Measurements from ENCODE around the gene TBC1D9B.

TBC1D9B gene

GRCh38 chr5:179819296-179820126 lies 88.2 kb downstream of the TBC1D9B start:
- Histone ChIP-seq H3K4ac (ENCODE audit: low read depth in 1 of 2, low read length in 2 of 2) (peak overlapping the region; percentile 90 to 100), H3K4me1 (ENCODE audit: control insufficient read depth, insufficient read depth, low read depth, low read length) (peaks cover 56% of the 10 kb centered on the region), H2BK15ac (ENCODE audit: low read depth, poor library complexity, severe bottlenecking) (peak overlapping the region; percentile 95), H3K9me3 (ENCODE audit: control insufficient read depth, low read length) (no peaks in the 10 kb centered on the region), H3K36me3 (ENCODE audit: control insufficient read depth in 1 of 2, insufficient read depth in 2 of 2, low read depth in 1 of 2, low read length in 2 of 2) (peaks cover 29 to 32% of the 10 kb centered on the region in 2 experiments), H4K8ac (ENCODE audit: low read length) (peak overlapping the region; percentile 98), H4K91ac (ENCODE audit: low read length) (peak overlapping the region; percentile 100), H2AK5ac (ENCODE audit: low read length, severe bottlenecking) (peak overlapping the region; percentile 94), H2BK12ac (ENCODE audit: low read length in 2 of 2) (peak overlapping the region; percentile 98 to 99), H3K4me2 (ENCODE audit: low read length, poor library complexity, severe bottlenecking) (no peak overlapping the region), H3K27ac (ENCODE audit: low read length, poor library complexity, severe bottlenecking) (peak overlapping the region; percentile 96), H3K23ac (ENCODE audit: low read length in 2 of 2) (peak overlapping the region in 1 of 2 experiments; percentile 81), H3K27me3 (ENCODE audit: control insufficient read depth in 1 of 2, insufficient read depth in 1 of 2, low read length in 2 of 2) (no peaks in the 10 kb centered on the region), H3K18ac (ENCODE audit: low read depth in 1 of 2, low read length in 2 of 2) (peak overlapping the region; percentile 98 to 100), H3K9ac (ENCODE audit: low read length) (peak overlapping the region; percentile 96), H2BK120ac (ENCODE audit: low read depth, low read length) (peak overlapping the region; percentile 99), H2AFZ (ENCODE audit: low read depth, low read length) (no peak overlapping the region), H3K79me1 (replicated peaks; ENCODE audit: low read length, poor library complexity, severe bottlenecking) (peaks cover 20% of the 10 kb centered on the region), H2BK5ac (ENCODE audit: low read depth, low read length, poor library complexity, severe bottlenecking) (peak overlapping the region; percentile 93), H3K14ac (ENCODE audit: low read length in 2 of 2) (peak overlapping the region; percentile 89 to 99), H3K4me3 (ENCODE audit: insufficient read depth in 1 of 2, low read depth in 1 of 2, low read length in 2 of 2) (peak overlapping the region in 1 of 2 experiments; percentile 95)
- WGBS, result 30% methylated on average over 22 of the region's 26 CpGs
- DNase-seq, result peak; percentile 88

GRCh38 chr5:179818746-179819295 lies 88.9 kb downstream of the TBC1D9B start:
- Histone ChIP-seq H3K4ac (ENCODE audit: low read depth in 1 of 2, low read length in 2 of 2) (peak overlapping the region; percentile 90 to 99), H3K4me1 (ENCODE audit: control insufficient read depth, insufficient read depth, low read depth, low read length) (peaks cover 49% of the 10 kb centered on the region), H2AFZ (ENCODE audit: low read depth, low read length) (no peak overlapping the region), H3K9ac (ENCODE audit: low read length) (peak overlapping the region; percentile 96), H3K9me3 (ENCODE audit: control insufficient read depth, low read length) (no peaks in the 10 kb centered on the region), H3K18ac (ENCODE audit: low read depth in 1 of 2, low read length in 2 of 2) (peak overlapping the region; percentile 100), H4K8ac (ENCODE audit: low read length) (peak overlapping the region; percentile 99), H3K4me3 (ENCODE audit: insufficient read depth in 1 of 2, low read depth in 1 of 2, low read length in 2 of 2) (peak overlapping the region in 1 of 2 experiments; percentile 67), H3K79me1 (replicated peaks; ENCODE audit: low read length, poor library complexity, severe bottlenecking) (peaks cover 20% of the 10 kb centered on the region), H4K91ac (ENCODE audit: low read length) (peak overlapping the region; percentile 100), H3K36me3 (ENCODE audit: control insufficient read depth in 1 of 2, insufficient read depth in 2 of 2, low read depth in 1 of 2, low read length in 2 of 2) (peaks cover 23 to 31% of the 10 kb centered on the region in 2 experiments), H2BK15ac (ENCODE audit: low read depth, poor library complexity, severe bottlenecking) (peak overlapping the region; percentile 99), H3K27ac (ENCODE audit: low read length, poor library complexity, severe bottlenecking) (peak overlapping the region; percentile 96), H2BK120ac (ENCODE audit: low read depth, low read length) (peak overlapping the region; percentile 99), H3K23ac (ENCODE audit: low read length in 2 of 2) (no peak overlapping the region), H3K4me2 (ENCODE audit: low read length, poor library complexity, severe bottlenecking) (peak overlapping the region; percentile 53), H3K14ac (ENCODE audit: low read length in 2 of 2) (peak overlapping the region in 1 of 2 experiments; percentile 91), H3K27me3 (ENCODE audit: control insufficient read depth in 1 of 2, insufficient read depth in 1 of 2, low read length in 2 of 2) (no peaks in the 10 kb centered on the region), H2BK5ac (ENCODE audit: low read depth, low read length, poor library complexity, severe bottlenecking) (peak overlapping the region; percentile 85), H2BK12ac (ENCODE audit: low read length in 2 of 2) (peak overlapping the region; percentile 100), H2AK5ac (ENCODE audit: low read length, severe bottlenecking) (peak overlapping the region; percentile 73)
- WGBS, result 1% methylated on average over 30 of the region's 35 CpGs
- peak; percentile 97 for DNase-seq

DNA sequence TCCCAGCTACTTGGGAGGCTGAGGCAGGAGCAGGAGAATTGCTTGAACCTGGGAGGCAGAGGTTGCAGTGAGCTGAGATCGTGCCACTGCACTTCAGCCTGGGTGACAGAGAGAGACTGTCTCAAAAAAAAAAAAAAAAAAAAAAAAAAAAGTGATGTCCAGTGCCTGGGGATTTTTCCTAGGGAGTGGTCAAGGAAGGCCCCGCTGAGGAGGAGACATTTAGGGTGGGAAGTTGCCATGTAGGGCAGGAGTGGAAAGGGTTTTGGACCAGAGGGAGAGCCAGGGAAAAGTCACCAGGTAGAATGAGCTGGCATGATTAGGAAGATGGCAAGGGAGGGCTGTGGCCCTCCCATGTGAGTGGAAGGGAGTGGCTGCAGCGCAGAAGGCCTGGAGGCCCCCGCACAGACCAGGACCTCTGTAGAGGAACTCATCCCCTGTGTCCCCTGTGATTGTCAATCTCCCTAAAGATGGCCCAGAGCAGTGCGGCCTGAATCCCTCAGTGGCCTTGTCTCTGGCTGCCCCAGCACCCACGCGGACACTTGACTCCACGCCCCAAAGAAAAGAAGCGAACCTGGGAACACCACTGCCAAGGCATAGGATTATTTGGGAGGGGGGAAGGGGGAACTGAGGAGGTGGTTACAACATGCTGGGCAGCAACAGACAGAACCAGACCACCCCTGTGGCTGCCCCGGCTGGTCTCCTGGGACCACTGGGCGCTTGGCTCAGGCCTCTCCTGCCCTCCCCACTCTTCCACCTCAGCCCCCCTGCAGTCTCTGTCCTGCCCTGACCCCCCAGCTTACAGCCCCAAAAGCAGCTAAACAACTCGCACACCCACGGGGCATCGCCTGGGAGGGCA lies 89.6 kb downstream of the TBC1D9B start:
- H3K14ac ChIP-seq (ENCODE audit: low read length in 2 of 2), result peak overlapping the region in 1 of 2 experiments; percentile 91
- peak overlapping the region; percentile 100 for H2BK12ac ChIP-seq (ENCODE audit: low read length in 2 of 2)
- H2BK120ac ChIP-seq (ENCODE audit: low read depth, low read length), result peak overlapping the region; percentile 99
- peak overlapping the region; percentile 99 for H4K8ac ChIP-seq (ENCODE audit: low read length)
- peak; percentile 43 for DNase-seq
- peaks cover 25% of the 10 kb centered on the region for H3K79me1 ChIP-seq (replicated peaks; ENCODE audit: low read length, poor library complexity, severe bottlenecking)
- H3K4me2 ChIP-seq (ENCODE audit: low read length, poor library complexity, severe bottlenecking), result peak overlapping the region; percentile 53
- H2BK5ac ChIP-seq (ENCODE audit: low read depth, low read length, poor library complexity, severe bottlenecking), result peak overlapping the region; percentile 85
- peak overlapping the region; percentile 67 for H3K27ac ChIP-seq (ENCODE audit: low read length, poor library complexity, severe bottlenecking)
- H3K4me3 ChIP-seq (ENCODE audit: insufficient read depth in 1 of 2, low read depth in 1 of 2, low read length in 2 of 2), result peak overlapping the region in 1 of 2 experiments; percentile 67
- peak overlapping the region; percentile 96 for H3K9ac ChIP-seq (ENCODE audit: low read length)
- WGBS, result 66% methylated on average over 14 of the region's 14 CpGs
- peak overlapping the region; percentile 100 for H4K91ac ChIP-seq (ENCODE audit: low read length)
- peak overlapping the region; percentile 97 to 100 for H3K18ac ChIP-seq (ENCODE audit: low read depth in 1 of 2, low read length in 2 of 2)
- peaks cover 43% of the 10 kb centered on the region for H3K4me1 ChIP-seq (ENCODE audit: control insufficient read depth, insufficient read depth, low read depth, low read length)
- peak overlapping the region in 1 of 2 experiments; percentile 48 for H3K23ac ChIP-seq (ENCODE audit: low read length in 2 of 2)
- no peaks in the 10 kb centered on the region for H3K9me3 ChIP-seq (ENCODE audit: control insufficient read depth, low read length)
- H2BK15ac ChIP-seq (ENCODE audit: low read depth, poor library complexity, severe bottlenecking), result peak overlapping the region; percentile 99
- peak overlapping the region; percentile 73 for H2AK5ac ChIP-seq (ENCODE audit: low read length, severe bottlenecking)
- H2AFZ ChIP-seq (ENCODE audit: low read depth, low read length), result no peak overlapping the region
- peaks cover 19 to 30% of the 10 kb centered on the region in 2 experiments for H3K36me3 ChIP-seq (ENCODE audit: control insufficient read depth in 1 of 2, insufficient read depth in 2 of 2, low read depth in 1 of 2, low read length in 2 of 2)
- H3K27me3 ChIP-seq (ENCODE audit: control insufficient read depth in 1 of 2, insufficient read depth in 1 of 2, low read length in 2 of 2), result no peaks in the 10 kb centered on the region
- H3K4ac ChIP-seq (ENCODE audit: low read depth in 1 of 2, low read length in 2 of 2), result peak overlapping the region; percentile 82 to 99
